HepG2 (cell line): ENCODE data around the gene MARF1. TPM values are rescaled to one million over a fixed set of nuclear protein-coding genes. Genes with fewer than 3 reads are reported as not detected.

ENCODE experiments used
- ATAC-seq: fragments of 200-7000 bp; cut with Tn5 transposase; 3 replicates; pipeline ENCODE4 v1.9.1; 2020; ENCODE audit warnings: mild to moderate bottlenecking, moderate library complexity
- BruUV-seq: library from RNA; stranded (reverse); fragments of 400-500 nt; replicated peaks from 2 replicates; lab custom pipeline; 2021; lab: Mats Ljungman, UMichigan
- CTCF ChIA-PET: fragments of 300-600 bp; formaldehyde crosslinking; extraction: SDS; loops from one replicate; lab custom pipeline; 2021; ENCODE audit warnings: low total read pairs, inconsistent platforms, low intra/inter-chr PET ratio; lab: Yijun Ruan, JAX
- POLR2A ChIA-PET: fragments of 350-600 bp; sonication (Branson Sonifier 250); formaldehyde crosslinking; loops from one replicate; lab custom pipeline; 2020; ENCODE audit warnings: antibody characterized with exemption, inconsistent platforms; lab: Yijun Ruan, JAX
- DNase-seq: peaks from one replicate; pipeline ENCODE4 v3.0.0-alpha.2; 2015; ENCODE audit warnings: low spot score
- FAIRE-seq: peaks from 3 replicates; lab custom pipeline; 2011; peaks lifted over from hg19 to GRCh38; lab: Jason Lieb, UNC
- H2AFZ ChIP-seq: one replicate; pipeline ENCODE4 v1.6.1; 2011; ENCODE audit warnings: low read length, inconsistent platforms
- H3K27ac ChIP-seq: fragments of 300-600 bp; 3 replicates; pipeline ENCODE4 v1.8.0; 2011; ENCODE audit warnings: mixed run types, mild to moderate bottlenecking, mixed read lengths, low read length, inconsistent platforms; ENCODE audit not compliant: insufficient read depth; ENCODE audit errors: extremely low read length
- H3K27me3 ChIP-seq, 2 experiments: fragments of 200-600 bp in 1 of 2; 2 replicates in 1 of 2; 3 replicates in 1 of 2; pipeline versions ENCODE4 v1.6.0 to v1.8.0; 2011; ENCODE audit warnings: low read length in 2 of 2, mild to moderate bottlenecking in 2 of 2, moderate library complexity in 2 of 2, inconsistent platforms in 1 of 2; ENCODE audit not compliant: insufficient read depth in 2 of 2, control insufficient read depth in 1 of 2
- H3K36me3 ChIP-seq, 2 experiments: fragments of 200-600 bp in 1 of 2; replicated peaks in 1 of 2; 2 replicates in 1 of 2; 3 replicates in 1 of 2; pipeline versions ENCODE4 v1.5.1 to v1.8.0; 2011; ENCODE audit warnings: low read length in 2 of 2, inconsistent platforms in 1 of 2; ENCODE audit not compliant: insufficient read depth in 2 of 2, control insufficient read depth in 1 of 2
- H3K4me1 ChIP-seq: 2 replicates; pipeline ENCODE4 v1.5.1; 2012; ENCODE audit warnings: low read length, inconsistent platforms; ENCODE audit not compliant: insufficient read depth
- H3K4me2 ChIP-seq: 2 replicates; pipeline ENCODE4 v1.6.0; 2011; ENCODE audit warnings: low read depth, low read length, inconsistent platforms
- H3K4me3 ChIP-seq, 3 experiments: fragments of 200-600 bp in 1 of 3; sonication (generic), shearing (Covaris generic) in 1 of 3; replicated peaks in 1 of 3; 2 replicates each; pipeline ENCODE4 v1.5.1; 2011 to 2016; ENCODE audit warnings: low read length in 3 of 3, inconsistent platforms in 2 of 3, low read depth in 2 of 3, mild to moderate bottlenecking in 2 of 3, control low read depth in 1 of 3, mixed read lengths in 1 of 3; ENCODE audit not compliant: insufficient read depth in 1 of 3
- H3K79me2 ChIP-seq: one replicate; pipeline ENCODE4 v1.6.1; 2011; ENCODE audit warnings: low read length, inconsistent platforms; ENCODE audit not compliant: insufficient read depth
- H3K9ac ChIP-seq: 2 replicates; pipeline ENCODE4 v1.6.0; 2011; ENCODE audit warnings: mild to moderate bottlenecking, low read depth, low read length, inconsistent platforms; ENCODE audit not compliant: insufficient read depth
- H3K9me3 ChIP-seq: 2 replicates; pipeline ENCODE4 v1.5.1; 2012; ENCODE audit warnings: mild to moderate bottlenecking, low read length
- H4K20me1 ChIP-seq: 2 replicates; pipeline ENCODE4 v1.6.0; 2011; ENCODE audit warnings: inconsistent platforms, mild to moderate bottlenecking, low read length, moderate library complexity; ENCODE audit not compliant: insufficient read depth
- CREB3 ChIP-seq: sonication (generic); formaldehyde crosslinking; IDR thresholded peaks from 2 replicates; pipeline ENCODE4 v1.5.0; 2020; ENCODE audit warnings: missing genetic modification reagents
- GATAD1 ChIP-seq: IDR thresholded peaks from 2 replicates; pipeline ENCODE4 v1.6.1; 2016; ENCODE audit warnings: missing genetic modification reagents, missing compliant biosample characterization
- GTF3A ChIP-seq: sonication (generic); formaldehyde crosslinking; conservative IDR thresholded peaks from 2 replicates; pipeline ENCODE4 v1.4.0; 2020; ENCODE audit warnings: mild to moderate bottlenecking, missing genetic modification reagents
- ZBTB2 ChIP-seq: sonication (generic); formaldehyde crosslinking; IDR thresholded peaks from 2 replicates; pipeline ENCODE4 v1.8.0; 2022; ENCODE audit warnings: low read depth, missing genetic modification reagents
- ZBTB33 ChIP-seq: sonication (generic); formaldehyde crosslinking; IDR thresholded peaks from 2 replicates; pipeline ENCODE4 v1.4.0; 2020; ENCODE audit warnings: missing genetic modification reagents
- WGBS: methylation state at CpG from one replicate; pipeline ENCODE4 v1.1.6; 2017; ENCODE audit warnings: low lambda C conversion rate; 5-methylcytosine and 5-hydroxymethylcytosine counted together
- in situ Hi-C: cut with HindIII; loops from 2 replicates; pipeline ENCODE4 v1.10.0; 2017; ENCODE audit warnings: low pct_unique_long_range_greater_than_20kb; ENCODE audit not compliant: extremely low pct_ligation_motif_present
- intact Hi-C: fragments of 100-400 bp; cut with micrococcal nuclease; formaldehyde crosslinking; loops from one replicate; pipeline ENCODE4 v1.10.0; 2022; ENCODE audit not compliant: unreplicated experiment
- polyA plus RNA-seq, 8 experiments: library from polyadenylated mRNA; depleted of rRNA in 3 of 8; stranded (reverse) in 7 of 8; unstranded in 1 of 8; fragments of >200 nt; fragmentation: Illumina TruSeq in 4 of 8; extraction: Trizol in 4 of 8; gene quantifications; 2 replicates each; pipeline versions ENCODE4 v1.2.1 to v1.2.3, GENCODE V29; 2011 to 2016; ENCODE audit warnings: low read depth in 4 of 8, missing spikeins in 1 of 8, mixed read lengths in 1 of 8; ENCODE audit not compliant: insufficient read depth in 1 of 8
- total RNA-seq, 5 experiments: library from RNA; depleted of rRNA; stranded (reverse); fragments of >200 nt; fragmentation: Illumina TruSeq; extraction: Trizol; gene quantifications; 2 replicates each; pipeline ENCODE4 v1.2.3, GENCODE V29; 2016; ENCODE audit warnings: low read depth in 1 of 5

Gene MARF1
- total and polyA plus RNA-seq, 2 of the 13 experiments (the other 11 are each of a cell fraction or from before 2014, with no cell fraction given), result 8.7 to 20.7 TPM

GRCh38 chr16:15635926-15636325 lies 7.0 kb downstream of the MARF1 start:
- intact Hi-C loops, result no loop called here
- BruUV-seq, result no TSS peak
- no peaks in the 10 kb centered on the region for H4K20me1 ChIP-seq

DNA sequence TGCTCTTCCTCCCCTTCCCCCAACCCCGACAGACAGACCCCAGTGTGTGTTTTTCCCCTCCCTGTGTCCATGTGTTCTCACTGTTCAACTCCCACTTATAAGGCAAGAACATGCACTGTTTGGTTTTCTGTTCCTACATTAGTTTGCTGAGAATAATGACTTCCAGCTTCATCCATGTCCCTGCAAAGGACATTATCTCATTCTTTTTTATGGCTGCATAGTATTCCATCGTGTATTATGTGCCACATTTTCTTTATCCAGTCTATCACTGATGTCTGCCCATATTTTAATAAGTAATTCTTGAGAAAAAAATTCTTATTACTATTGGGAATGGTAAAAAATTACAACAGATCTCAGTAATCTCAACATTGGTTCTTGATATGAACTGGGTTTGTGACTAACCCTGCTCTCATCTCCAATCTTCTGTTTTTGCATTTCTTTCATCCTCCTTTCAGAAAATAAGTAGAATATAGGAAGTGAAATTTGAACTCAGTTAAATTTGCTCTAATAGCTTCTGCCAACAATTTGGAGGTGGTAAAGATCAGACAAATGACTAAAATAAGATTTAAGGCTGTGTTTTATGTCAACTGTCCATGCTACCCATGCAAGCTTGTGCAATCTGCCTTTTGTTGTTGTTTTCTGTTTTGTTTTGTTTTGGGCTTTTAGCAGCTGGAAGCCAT lies 11.1 kb downstream of the MARF1 start:
- CTCF ChIA-PET, result no interaction called here
- ATAC-seq (no peak), DNase-seq (no peak), FAIRE-seq (no peak)
- Histone ChIP-seq H3K79me2 (peaks cover 4% of the 10 kb centered on the region), H3K9me3 (no peaks in the 10 kb centered on the region), H3K4me2 (no peak overlapping the region), H3K27ac (no peak overlapping the region), H3K36me3 (peaks cover 18 to 57% of the 10 kb centered on the region in 2 experiments), H3K4me1 (peaks cover 36% of the 10 kb centered on the region), H3K27me3 (no peaks in the 10 kb centered on the region), H3K4me3 (no peak overlapping the region), H3K9ac (no peak overlapping the region), H4K20me1 (no peaks in the 10 kb centered on the region), H2AFZ (no peak overlapping the region)
- TF ChIP-seq GATAD1 (CRISPR knock-in tag) (no peak), ZBTB2 (no peak), CREB3 (CRISPR knock-in tag) (no peak)
- 91% methylated on average over 2 of the region's 2 CpGs for WGBS
- intact Hi-C loops (no loop called here), in situ Hi-C loops (no loop called here)
- POLR2A ChIA-PET, result interaction anchor here (7.8 kb wide), 1 partner anchor 11 kb away, joined by 121 read pairs; the partner anchor contains the start of gene MARF1
- no TSS peak for BruUV-seq

More at GRCh38 chr16:15635926-15636325, 7.0 kb downstream of the MARF1 start:
- Histone ChIP-seq H2AFZ (no peak overlapping the region), H3K79me2 (peaks cover 13% of the 10 kb centered on the region), H3K36me3 (peaks cover 27 to 70% of the 10 kb centered on the region in 2 experiments), H3K9me3 (no peaks in the 10 kb centered on the region), H3K4me1 (peaks cover 12% of the 10 kb centered on the region), H3K4me2 (no peak overlapping the region), H3K27me3 (no peaks in the 10 kb centered on the region), H3K27ac (no peak overlapping the region), H3K4me3 (no peak overlapping the region), H3K9ac (no peak overlapping the region)
- in situ Hi-C loops, result no loop called here
- WGBS, result 95% methylated on average over 9 of the region's 9 CpGs
- TF ChIP-seq GTF3A (CRISPR knock-in tag) (no peak), ZBTB33 (CRISPR knock-in tag) (peak; percentile 81)
- ATAC-seq, result no peak
- FAIRE-seq, result no peak
- ChIA-PET CTCF (no interaction called here), POLR2A (no interaction called here)
- DNase-seq, result no peak
